ENCODE results near the gene CLSTN1.

DNA sequence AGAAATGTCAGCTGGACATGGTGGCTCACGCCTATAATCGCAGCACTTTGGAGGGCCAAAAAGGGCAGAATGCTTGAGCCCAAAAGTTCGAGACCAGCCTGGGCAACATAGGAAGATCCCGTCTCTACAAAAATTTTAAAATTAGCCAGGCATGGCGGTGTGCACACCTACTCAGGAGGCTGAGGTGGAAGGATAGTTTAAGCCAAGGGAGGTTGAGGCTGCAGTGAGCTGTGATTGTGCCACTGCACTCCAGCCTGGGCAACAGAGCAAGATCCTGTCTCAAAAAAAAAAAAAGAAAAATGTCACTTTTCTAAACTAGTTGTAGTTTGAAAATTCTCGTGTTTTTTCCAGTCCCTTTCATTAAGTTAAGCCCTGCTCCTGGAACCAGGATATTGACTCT, 9.1 kb downstream of the CLSTN1 start:
- no peak for TF ChIP-seq EZH2 (IDR thresholded peaks at IDR 0.05; ENCODE audit: borderline replicate concordance, low read depth, low read length, severe bottlenecking)
- TF ChIP-seq, protein P1, sequence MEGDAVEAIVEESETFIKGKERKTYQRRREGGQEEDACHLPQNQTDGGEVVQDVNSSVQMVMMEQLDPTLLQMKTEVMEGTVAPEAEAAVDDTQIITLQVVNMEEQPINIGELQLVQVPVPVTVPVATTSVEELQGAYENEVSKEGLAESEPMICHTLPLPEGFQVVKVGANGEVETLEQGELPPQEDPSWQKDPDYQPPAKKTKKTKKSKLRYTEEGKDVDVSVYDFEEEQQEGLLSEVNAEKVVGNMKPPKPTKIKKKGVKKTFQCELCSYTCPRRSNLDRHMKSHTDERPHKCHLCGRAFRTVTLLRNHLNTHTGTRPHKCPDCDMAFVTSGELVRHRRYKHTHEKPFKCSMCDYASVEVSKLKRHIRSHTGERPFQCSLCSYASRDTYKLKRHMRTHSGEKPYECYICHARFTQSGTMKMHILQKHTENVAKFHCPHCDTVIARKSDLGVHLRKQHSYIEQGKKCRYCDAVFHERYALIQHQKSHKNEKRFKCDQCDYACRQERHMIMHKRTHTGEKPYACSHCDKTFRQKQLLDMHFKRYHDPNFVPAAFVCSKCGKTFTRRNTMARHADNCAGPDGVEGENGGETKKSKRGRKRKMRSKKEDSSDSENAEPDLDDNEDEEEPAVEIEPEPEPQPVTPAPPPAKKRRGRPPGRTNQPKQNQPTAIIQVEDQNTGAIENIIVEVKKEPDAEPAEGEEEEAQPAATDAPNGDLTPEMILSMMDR (IDR thresholded peaks at IDR 0.05; ENCODE audit: borderline replicate concordance, extremely low read depth, low read length, poor library complexity, severe bottlenecking) = no peak
